Mesothelial cell of epicardium (in vitro differentiated cells): ENCODE results near the gene HSFX2. TPM values are rescaled to one million over a fixed set of nuclear protein-coding genes. Genes with fewer than 3 reads are reported as not detected.
"Not testable (repeated sequence)": the region's sequence is repeated elsewhere in the genome, so short reads cannot be mapped to it uniquely, and the experiment has no call there.

Experiments
- DNase-seq, 2 experiments: peaks; one replicate each; pipeline ENCODE4 v3.0.0; 2021; ENCODE audit warnings: low spot score in 2 of 2; ENCODE audit not compliant: unreplicated experiment in 2 of 2
- H3K27ac Mint-ChIP-seq: 2 replicates; pipeline ENCODE4 v1.8.0; 2021; ENCODE audit warnings: mixed read lengths
- H3K27me3 Mint-ChIP-seq: 2 replicates; pipeline ENCODE4 v1.8.0; 2021; ENCODE audit warnings: low read depth, mixed read lengths
- H3K36me3 Mint-ChIP-seq: 2 replicates; pipeline ENCODE4 v1.8.0; 2021; ENCODE audit warnings: mixed read lengths
- H3K4me1 Mint-ChIP-seq: 2 replicates; pipeline ENCODE4 v1.8.0; 2021; ENCODE audit warnings: mixed read lengths
- H3K4me3 Mint-ChIP-seq: 2 replicates; pipeline ENCODE4 v1.8.0; 2021; ENCODE audit warnings: mild to moderate bottlenecking, moderate library complexity, mixed read lengths
- H3K9me3 Mint-ChIP-seq: 2 replicates; pipeline ENCODE4 v1.8.0; 2021; ENCODE audit warnings: mixed read lengths
- total RNA-seq: library from RNA; stranded (reverse); gene quantifications from 3 replicates; pipeline ENCODE4 v1.2.1, GENCODE V29; 2021
- TF ChIP-seq, protein P1 (sequence below): fragments of 200-600 bp; sonication (generic); IDR thresholded peaks from one replicate; pipeline ENCODE4 v1.5.0; 2021; ENCODE audit warnings: antibody characterized with exemption; ENCODE audit not compliant: unreplicated experiment

HSFX2 gene
- total RNA-seq, 1 donor from 2014 or later = not detected

DNA sequence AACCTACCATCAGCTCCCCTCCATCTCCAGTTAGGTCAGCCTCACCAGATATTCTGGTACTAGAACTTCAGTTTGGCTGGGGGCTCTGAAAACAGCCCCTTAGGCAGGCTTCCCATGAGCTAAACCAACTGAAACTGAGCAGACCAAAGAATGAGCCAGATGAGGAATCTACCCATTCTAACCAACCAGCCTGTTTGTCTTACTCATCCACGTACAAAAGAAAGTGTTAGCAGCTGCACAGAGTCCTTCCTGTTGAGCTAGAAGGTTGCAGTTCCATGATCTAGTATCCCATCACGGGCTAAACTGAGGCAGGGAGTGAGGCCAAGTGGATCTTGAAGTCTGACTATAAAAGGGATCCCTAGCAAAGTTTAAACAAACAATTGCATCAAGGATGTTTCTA is 25.3 kb downstream of the HSFX2 start:
- Mint-ChIP-seq H3K27me3 (no peaks in the 10 kb centered on the region), H3K27ac (no peak overlapping the region), H3K4me1 (peaks cover 3% of the 10 kb centered on the region), H3K9me3 (peaks cover 10% of the 10 kb centered on the region), H3K4me3 (no peak overlapping the region), H3K36me3 (no peaks in the 10 kb centered on the region)
- TF ChIP-seq, protein P1, sequence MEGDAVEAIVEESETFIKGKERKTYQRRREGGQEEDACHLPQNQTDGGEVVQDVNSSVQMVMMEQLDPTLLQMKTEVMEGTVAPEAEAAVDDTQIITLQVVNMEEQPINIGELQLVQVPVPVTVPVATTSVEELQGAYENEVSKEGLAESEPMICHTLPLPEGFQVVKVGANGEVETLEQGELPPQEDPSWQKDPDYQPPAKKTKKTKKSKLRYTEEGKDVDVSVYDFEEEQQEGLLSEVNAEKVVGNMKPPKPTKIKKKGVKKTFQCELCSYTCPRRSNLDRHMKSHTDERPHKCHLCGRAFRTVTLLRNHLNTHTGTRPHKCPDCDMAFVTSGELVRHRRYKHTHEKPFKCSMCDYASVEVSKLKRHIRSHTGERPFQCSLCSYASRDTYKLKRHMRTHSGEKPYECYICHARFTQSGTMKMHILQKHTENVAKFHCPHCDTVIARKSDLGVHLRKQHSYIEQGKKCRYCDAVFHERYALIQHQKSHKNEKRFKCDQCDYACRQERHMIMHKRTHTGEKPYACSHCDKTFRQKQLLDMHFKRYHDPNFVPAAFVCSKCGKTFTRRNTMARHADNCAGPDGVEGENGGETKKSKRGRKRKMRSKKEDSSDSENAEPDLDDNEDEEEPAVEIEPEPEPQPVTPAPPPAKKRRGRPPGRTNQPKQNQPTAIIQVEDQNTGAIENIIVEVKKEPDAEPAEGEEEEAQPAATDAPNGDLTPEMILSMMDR = no peak
- DNase-seq = no peak

DNA sequence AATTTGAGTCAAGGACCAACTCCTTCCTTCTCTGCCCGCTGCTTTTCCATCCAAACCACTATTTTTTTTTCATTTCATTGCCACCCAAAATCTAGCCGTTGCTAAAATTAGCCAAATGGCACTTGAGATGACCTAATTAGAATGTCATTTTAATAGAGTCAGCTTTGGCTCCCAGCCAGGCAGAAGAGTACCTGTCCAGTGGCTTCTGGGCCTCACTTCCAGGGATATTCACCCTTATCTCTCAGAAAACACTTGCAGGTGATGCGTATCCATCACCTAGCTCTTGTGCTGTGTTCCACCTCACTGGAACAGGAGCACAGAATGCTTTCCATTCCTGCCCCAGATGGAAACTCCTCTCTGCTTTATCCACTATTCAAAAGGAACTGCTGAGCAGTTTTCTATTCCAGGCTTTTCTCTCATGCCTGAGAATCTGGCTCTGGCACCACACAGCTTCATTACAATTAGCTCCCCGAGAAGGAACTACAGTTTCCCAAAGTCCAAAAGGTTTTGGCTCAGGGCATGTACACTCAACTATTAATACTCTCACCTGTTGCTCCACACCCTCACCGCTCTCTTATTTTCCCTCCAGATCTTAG is 26.3 kb downstream of the HSFX2 start:
- TF ChIP-seq, protein P1 = no peak
- H3K27ac Mint-ChIP-seq = no peak overlapping the region
- DNase-seq = no peak
- H3K9me3 Mint-ChIP-seq = peaks cover 16% of the 10 kb centered on the region
- H3K4me3 Mint-ChIP-seq = no peak overlapping the region
- no peaks in the 10 kb centered on the region for H3K27me3 Mint-ChIP-seq
- peaks cover 3% of the 10 kb centered on the region for H3K4me1 Mint-ChIP-seq
- H3K36me3 Mint-ChIP-seq = no peaks in the 10 kb centered on the region

DNA sequence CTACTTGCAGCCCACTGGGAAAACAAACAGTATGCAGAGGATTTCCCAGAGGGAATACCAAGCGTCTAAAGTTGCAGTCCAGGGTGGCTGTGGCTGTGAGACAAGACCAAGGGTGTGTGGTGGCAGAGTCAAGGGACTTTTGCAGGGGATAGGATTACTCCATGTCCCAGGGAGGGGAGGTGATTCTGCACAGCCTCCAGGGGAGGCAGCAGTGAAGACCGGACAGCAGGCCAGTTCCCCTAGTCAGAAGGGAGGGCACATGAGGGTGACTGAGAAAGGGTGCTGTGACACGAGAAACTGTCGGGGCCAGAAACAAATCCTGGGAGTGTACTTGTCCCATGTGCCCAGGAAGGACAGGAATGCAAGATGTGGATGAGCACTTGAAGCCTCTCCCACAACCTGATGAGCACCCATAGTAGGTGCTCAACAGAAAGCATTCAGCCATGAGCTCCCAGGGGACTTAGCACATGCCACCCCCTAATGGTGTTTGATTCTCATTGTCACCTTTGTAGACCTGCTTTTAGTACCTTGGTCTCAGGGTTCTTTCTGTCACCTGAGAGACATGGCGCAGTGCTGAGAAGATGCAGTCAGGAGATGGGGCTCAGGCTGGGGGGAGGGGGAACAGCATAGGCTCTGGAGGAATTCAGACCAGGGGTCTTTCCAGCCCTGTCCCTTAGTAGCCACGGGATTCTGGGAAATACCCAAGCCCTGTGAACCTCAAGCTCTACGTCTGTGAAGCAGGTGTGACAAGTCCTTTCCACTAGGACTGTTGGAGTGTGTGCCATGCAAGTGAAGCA is 27.3 kb downstream of the HSFX2 start:
- TF ChIP-seq, protein P1 = no peak
- Mint-ChIP-seq H3K4me1 (peaks cover 3% of the 10 kb centered on the region), H3K9me3 (peaks cover 25% of the 10 kb centered on the region), H3K27me3 (no peaks in the 10 kb centered on the region), H3K4me3 (no peak overlapping the region), H3K27ac (no peak overlapping the region), H3K36me3 (no peaks in the 10 kb centered on the region)
- no peak for DNase-seq

DNA sequence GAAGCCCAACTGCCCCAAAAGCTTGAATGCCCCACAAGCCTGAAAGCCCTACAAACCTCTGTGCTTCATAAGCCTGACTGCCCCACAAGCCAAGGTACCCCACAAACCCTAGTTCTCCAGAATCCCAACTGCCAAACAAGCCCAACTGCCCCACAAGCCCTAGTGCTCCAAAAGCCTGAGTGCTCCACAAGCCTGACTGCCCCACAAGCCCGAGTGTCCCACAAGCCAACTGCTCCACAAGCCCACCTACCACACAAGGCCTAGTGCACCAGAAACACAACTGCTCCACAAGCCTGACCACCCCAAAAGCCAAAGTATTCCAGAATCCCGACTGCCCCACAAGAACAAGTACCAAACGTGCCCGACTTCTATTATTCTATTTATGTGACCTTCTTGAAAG is 31.8 kb downstream of the HSFX2 start:
- no peak overlapping the region for H3K27ac Mint-ChIP-seq
- TF ChIP-seq, protein P1 = no peak
- no peaks in the 10 kb centered on the region for H3K36me3 Mint-ChIP-seq

DNA sequence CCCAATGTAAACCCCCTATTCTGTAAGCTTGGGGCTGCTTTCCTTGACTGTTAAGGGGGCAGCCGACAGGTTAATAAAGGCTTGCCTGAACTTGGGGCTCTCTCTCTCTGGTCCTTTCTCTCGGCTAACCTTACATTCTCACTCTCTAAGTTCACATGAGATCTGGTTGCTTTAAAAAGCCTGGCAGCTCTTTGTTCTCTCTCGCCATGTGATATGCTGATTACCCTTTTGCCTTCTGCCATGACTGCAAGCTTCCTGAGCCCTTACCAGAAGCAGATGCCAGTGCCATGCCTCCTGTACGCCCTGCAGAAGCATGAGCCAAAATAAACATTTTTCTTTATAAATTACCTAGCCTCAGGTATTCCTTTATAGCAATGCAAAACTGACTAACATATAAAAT is 39.9 kb downstream of the HSFX2 start:
- H3K4me1 Mint-ChIP-seq, H3K27ac Mint-ChIP-seq, H3K27me3 Mint-ChIP-seq, H3K36me3 Mint-ChIP-seq, H3K9me3 Mint-ChIP-seq, H3K4me3 Mint-ChIP-seq, DNase-seq: not testable (repeated sequence)

More for the DNA sequence above, 31.8 kb downstream of the HSFX2 start:
- H3K9me3 Mint-ChIP-seq = peaks cover 24% of the 10 kb centered on the region
- H3K4me1 Mint-ChIP-seq = no peaks in the 10 kb centered on the region
- H3K27me3 Mint-ChIP-seq = no peaks in the 10 kb centered on the region
- H3K4me3 Mint-ChIP-seq = no peak overlapping the region
- no peak for DNase-seq

DNA sequence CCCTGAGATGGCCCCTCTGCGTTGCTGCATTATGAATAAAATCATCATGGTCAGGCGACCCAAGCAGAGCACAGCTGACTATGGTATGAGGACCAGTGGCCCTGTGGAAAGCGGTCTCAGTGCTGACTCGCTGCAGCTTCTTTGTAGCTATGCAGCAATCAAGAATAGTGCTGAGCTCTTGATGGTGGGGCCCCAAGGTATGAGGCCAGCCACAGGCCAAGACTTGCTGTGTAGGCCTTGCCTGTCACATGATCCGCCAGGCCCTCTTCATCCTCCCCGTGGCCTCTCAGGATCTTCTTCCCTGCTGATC is 43.2 kb downstream of the HSFX2 start:
- not testable (repeated sequence) for H3K27me3 Mint-ChIP-seq, DNase-seq, H3K4me1 Mint-ChIP-seq, H3K36me3 Mint-ChIP-seq, H3K27ac Mint-ChIP-seq, H3K9me3 Mint-ChIP-seq, H3K4me3 Mint-ChIP-seq

DNA sequence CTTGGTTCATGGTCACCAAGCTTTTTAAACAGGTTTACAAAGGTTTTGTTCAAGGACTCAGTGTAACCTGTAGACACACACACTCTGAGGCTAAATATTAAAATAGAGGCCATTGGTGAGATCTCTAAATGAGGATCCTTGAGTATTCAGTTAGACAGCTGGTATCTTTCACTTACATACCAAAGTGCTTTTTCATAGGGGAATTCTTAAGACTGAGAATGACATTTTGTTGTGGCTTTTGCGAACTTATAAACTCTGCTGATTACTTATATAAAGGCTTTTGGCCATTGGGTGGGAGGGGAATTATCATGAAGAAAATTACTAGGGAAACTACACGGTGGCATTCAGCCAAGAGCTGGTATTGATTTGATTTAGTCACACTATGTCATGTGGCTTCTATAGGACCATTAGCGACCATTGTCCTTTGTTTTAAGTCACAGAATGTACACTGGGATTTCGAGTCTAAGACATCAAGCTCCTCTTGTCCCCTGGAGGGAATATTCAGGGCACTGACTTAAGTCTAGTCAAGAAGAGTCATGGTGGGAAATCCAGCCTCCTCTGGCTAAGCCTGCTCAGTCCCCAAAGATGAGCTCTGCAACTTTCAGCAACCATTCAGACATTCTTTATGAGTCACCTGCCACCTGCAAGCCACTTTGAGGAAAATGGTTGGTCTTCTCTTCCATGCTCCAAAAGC is 43.7 kb downstream of the HSFX2 start:
- H3K4me3 Mint-ChIP-seq, H3K36me3 Mint-ChIP-seq, H3K27me3 Mint-ChIP-seq, H3K27ac Mint-ChIP-seq, H3K4me1 Mint-ChIP-seq, H3K9me3 Mint-ChIP-seq, DNase-seq: not testable (repeated sequence)

DNA sequence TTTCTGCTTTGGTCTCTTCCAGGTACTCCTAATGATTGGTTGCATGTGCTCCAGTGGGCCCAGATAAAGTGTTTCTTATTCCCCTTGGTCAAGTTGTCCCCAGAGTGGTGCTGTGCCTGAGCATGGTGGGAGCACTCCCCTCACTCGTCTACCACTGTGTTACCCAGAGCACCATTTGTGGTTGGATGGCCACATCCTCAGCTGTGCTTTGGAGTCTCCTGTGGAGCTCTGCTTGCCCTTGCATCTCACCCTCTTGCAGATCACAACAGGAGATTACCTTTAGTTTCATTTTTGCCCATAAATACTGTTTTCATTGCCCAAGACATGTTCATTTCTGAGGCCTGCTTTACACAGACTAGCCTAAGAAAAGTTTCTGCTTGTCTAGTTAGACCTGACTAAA is 44.7 kb downstream of the HSFX2 start:
- H3K27me3 Mint-ChIP-seq, H3K4me1 Mint-ChIP-seq, H3K27ac Mint-ChIP-seq, DNase-seq, H3K4me3 Mint-ChIP-seq, H3K36me3 Mint-ChIP-seq, H3K9me3 Mint-ChIP-seq: not testable (repeated sequence)

DNA sequence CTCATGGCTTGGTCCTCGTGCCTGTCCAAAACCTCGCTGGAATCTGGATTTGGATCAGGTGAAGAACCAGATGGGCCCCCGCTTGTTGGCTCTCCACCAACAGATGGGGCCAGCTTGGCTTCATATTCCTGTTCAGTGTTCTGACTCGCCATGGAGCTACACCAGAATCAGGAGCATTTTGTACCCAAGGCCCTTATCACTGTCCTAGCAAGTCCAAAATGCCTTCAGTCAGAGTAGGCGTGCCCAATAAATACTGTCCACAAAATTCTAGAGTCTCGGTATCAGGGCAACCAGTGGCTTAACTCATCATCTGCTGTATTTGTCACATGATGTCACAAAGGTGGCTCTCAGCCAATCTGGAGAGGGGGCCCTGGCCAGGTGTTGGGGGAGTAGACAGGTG is 45.4 kb downstream of the HSFX2 start, which contains the start of gene HSFX3:
HSFX3 (minus strand) TSS at position 224 of the 400 bp plus-strand sequence; CDS start at position 152, 72 bp downstream.
- not testable (repeated sequence) for H3K4me3 Mint-ChIP-seq, H3K36me3 Mint-ChIP-seq, H3K4me1 Mint-ChIP-seq, H3K27me3 Mint-ChIP-seq, H3K9me3 Mint-ChIP-seq, H3K27ac Mint-ChIP-seq, DNase-seq

DNA sequence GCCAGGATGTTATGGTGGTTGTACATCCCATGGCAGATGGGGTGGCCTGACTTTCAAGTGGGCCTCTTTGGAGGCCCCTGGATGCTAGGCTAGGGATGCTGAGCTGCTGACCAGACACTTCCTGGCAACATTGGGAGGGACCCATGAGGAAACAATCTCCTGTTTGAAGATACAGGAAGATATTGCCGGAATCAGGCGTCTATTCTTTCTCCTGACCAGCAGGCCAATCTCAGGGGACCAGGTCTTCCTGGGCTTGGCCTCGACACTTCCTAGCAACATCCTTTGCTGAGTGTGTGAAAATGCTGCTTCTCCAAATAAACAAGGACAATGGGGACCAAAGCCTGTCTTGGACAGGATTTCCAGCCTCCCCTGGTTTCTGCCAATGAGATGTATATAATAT is 47.3 kb downstream of the HSFX2 start:
- DNase-seq, H3K9me3 Mint-ChIP-seq, H3K27ac Mint-ChIP-seq, H3K36me3 Mint-ChIP-seq, H3K4me1 Mint-ChIP-seq, H3K4me3 Mint-ChIP-seq, H3K27me3 Mint-ChIP-seq: not testable (repeated sequence)
